Activated naive CD8-positive, alpha-beta T cell treated with anti-CD3 and anti-CD28 coated beads, Interleukin-2, amount 50 U/mL, for 16 hours (primary cell): ENCODE data around the gene CCDC117.
"Not testable (repeated sequence)": the region's sequence is repeated elsewhere in the genome, so short reads cannot be mapped to it uniquely, and the experiment has no call there.

Source experiments
- DNase-seq: peaks from one replicate; pipeline ENCODE4 v3.0.0-alpha.2; 2020; ENCODE audit warnings: low read depth, low spot score

Gene CCDC117, protein sequence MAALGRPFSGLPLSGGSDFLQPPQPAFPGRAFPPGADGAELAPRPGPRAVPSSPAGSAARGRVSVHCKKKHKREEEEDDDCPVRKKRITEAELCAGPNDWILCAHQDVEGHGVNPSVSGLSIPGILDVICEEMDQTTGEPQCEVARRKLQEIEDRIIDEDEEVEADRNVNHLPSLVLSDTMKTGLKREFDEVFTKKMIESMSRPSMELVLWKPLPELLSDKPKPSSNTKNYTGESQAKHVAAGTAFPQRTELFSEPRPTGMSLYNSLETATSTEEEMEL

GRCh38 chr22:28772633-28773460 is at the start of gene CCDC117:
TSS of gene CCDC117 (plus strand) at chr22:28772695. CDS start at chr22:28772850, 155 bp downstream.
- DNase-seq, result peak; percentile 88

DNA sequence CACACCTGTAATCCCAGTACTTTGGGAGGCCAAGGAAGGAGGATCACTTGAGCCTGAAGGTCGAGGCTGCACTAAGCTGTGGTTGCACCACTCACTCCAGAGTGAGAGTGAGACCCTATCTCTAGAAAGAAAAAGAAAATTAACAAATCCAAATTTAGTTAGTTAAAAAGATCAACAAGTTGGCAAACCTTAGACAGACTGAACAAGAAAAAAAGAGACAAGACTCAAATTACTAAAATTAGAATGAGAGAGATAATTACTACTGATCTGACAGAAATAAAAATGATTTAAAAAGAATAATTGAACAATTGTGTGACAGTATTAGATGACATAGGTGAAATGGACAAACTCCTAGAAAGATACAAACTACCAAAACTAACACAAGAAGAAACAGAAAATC is 44.5 kb upstream of the CCDC117 start:
- DNase-seq, result no peak

DNA sequence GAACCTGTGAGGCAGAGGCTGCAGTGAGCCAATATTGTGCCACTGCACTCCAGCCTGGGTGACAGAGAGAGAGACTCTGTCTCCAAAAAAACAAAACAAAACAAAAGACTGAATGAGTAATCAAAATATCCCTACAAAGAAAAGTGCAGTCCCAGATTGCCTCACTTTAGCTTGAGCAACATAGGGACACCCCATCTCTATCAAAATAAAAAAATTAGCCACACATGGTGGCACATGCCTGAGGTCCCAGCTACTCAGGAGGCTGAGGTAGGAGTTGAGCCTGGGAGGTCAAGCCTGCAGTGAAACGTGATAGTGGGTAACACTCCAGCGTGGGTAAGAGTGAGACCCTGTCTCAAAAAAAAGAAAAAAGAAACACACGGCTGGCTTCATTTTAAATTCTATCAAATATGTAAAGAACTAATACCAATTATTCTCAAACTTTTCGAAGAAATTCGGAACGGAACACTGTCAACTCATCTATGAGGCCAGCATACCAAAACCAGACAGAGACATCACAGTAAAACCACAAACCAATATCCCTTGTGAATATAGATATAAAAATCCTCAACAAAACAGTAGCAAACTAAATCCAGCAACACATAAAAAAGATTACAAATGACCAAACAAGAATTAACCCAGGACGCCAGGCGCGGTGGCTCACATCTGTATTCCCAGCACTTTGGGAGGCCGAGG is 43.7 kb upstream of the CCDC117 start:
- DNase-seq, result no peak

- DNase-seq, result no peak
These were observed 42.3 kb upstream of the CCDC117 start for GRCh38 chr22:28730179-28730578.

DNA sequence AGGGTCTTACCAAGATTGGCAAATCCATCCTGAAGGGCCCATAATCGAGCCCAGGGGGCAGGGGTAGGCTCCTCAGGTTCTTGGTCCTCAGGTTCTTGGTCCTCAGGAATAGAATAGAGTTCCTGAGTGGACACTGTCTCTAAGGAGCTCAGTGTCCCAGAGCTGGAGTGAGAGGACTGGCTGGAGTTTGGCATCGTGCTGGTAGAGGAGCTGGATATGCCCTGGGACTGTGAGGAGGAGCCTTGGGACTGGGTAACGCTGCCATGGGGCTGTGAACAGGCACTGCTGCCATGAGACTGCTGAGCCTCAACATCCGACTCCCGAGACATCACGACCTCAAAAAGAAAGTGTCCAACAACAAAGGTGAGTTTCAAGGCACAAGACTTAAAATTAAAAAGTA is 38.1 kb upstream of the CCDC117 start:
- DNase-seq, result no peak

- DNase-seq, result no peak
These were observed 36.0 kb upstream of the CCDC117 start for GRCh38 chr22:28736301-28737155.

DNA sequence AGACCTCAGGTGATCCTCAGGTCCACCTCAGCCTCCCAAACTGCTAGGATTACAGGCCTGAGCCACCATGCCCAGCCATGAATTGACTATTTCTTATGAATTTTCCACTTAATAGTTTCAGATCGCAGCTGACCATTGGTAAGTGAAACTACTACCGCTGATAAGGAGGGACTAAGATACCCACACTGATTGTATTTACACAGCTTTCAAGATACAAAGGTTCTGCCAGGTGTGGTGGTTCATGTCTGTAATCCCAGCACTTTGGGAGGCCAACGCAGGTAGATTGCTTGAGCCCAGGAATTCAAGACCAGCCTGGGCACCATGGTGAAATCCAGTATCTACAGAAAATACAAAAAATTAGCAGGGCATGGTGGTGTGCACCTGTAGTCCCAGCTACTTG is 34.8 kb upstream of the CCDC117 start:
- no peak for DNase-seq

- not testable (repeated sequence) for DNase-seq
These were observed 33.6 kb upstream of the CCDC117 start for GRCh38 chr22:28738876-28739275.

DNA sequence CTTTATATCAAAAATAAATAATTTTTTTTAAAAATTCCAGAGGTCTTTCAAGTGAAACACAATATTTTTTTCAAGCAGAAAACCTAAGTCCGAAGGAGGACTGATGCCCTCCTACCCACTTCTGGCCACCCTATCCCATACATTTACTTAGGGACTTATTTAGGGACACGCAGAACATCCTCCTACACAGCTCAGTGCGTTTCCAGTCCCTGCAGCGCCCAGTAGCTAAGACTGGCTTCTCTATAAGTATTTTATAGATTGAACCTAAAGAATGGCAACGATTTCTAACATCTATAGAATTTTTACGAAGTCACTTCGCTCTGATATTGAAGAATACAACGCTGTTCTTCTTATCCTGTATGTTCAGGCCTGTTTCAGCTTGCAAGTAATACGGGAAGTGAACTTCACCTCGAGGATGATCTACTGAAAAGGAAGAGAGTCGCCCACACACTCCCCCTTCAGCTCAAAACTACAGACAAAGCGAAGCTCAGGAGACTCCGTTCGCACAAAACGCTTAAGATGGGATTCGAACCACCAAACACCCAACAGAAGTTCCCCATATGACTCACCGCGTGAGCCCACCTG is 31.2 kb upstream of the CCDC117 start:
- DNase-seq, result no peak

DNA sequence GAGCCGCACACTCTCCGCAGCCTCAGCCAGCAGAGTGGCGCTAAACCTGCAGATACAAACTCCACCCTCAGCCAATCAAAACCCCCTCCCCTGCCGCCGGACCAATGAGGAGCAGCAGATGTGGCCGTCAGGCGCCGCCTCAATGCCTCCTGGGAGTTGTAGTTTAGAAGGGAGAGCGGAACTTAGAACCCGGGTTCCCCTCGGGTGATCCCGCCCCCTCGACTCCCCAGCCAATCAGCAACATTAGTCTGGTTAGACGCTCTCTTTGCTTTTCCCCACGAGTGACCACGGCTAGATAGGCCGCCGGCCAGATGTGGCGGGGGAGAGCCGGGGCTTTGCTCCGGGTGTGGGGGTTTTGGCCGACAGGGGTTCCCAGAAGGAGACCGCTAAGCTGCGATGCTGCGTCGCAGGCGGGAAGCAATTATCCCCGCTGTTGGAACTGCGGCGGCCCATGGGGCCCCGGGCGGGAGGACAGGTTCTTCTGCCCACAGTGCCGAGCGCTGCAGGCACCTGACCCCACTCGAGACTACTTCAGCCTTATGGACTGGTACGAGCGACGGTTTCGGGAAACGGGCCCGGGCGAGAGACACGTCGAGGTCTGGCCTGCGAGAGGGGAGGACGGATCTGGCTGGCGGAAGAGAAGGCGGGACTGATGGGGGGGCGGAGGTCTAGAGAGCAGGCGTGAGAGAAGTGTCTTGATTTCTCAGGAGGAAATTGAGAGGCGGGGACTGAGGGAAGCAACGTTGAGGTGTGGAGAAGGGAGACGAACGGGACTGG is 30.5 kb upstream of the CCDC117 start, which contains the start of the genes CHEK2 and HSCB:
TSS of gene CHEK2 (minus strand) at position 36 of the 777 bp plus-strand sequence. CDS start 7,099 bp downstream, outside the sequence.
TSS of gene HSCB (plus strand) at position 255 of the 777 bp plus-strand sequence. CDS start at position 312, 57 bp downstream.
- DNase-seq, result peak; percentile 97

DNA sequence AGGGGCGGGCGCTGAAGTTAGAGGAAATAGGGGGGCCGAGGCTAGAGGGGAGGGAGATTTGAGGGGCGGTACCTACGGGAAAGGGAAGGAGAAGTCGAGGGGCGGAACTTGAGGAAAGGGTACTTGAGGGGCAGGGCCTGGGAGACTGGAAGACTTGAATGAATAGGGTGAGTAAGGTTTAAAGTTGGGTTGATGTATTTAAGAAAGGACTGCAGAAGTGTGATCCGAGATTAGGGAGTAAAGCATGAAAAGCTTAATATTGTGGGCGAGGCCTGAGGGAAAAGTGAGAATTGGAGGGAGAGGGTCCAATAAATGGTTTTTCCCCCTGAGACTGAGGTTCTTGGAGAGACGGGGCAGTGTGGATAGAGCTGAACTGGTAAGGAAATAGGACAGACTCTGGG is 29.9 kb upstream of the CCDC117 start:
- DNase-seq, result no peak

DNA sequence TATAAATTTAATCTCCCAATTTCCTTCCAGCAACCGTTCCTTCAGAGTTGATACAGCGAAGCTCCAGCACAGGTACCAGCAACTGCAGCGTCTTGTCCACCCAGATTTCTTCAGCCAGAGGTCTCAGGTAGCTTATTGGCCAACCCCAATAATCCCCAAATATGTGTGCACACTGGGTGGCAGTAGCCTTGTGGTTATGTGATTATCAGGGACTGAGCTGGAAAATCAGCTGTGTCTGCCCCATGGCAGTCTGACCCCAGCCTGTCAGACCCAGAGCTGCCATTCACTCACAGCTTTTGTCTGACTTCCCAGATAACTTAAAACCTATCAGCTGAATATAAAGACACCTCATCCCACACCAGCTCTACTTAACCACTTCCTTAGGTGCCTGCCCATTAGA is 28.6 kb upstream of the CCDC117 start:
- no peak for DNase-seq

GRCh38 chr22:28750471-28750881 is 22.0 kb upstream of the CCDC117 start:
- DNase-seq, result no peak

GRCh38 chr22:28754512-28754911 is 18.0 kb upstream of the CCDC117 start:
- DNase-seq, result not testable (repeated sequence)

DNA sequence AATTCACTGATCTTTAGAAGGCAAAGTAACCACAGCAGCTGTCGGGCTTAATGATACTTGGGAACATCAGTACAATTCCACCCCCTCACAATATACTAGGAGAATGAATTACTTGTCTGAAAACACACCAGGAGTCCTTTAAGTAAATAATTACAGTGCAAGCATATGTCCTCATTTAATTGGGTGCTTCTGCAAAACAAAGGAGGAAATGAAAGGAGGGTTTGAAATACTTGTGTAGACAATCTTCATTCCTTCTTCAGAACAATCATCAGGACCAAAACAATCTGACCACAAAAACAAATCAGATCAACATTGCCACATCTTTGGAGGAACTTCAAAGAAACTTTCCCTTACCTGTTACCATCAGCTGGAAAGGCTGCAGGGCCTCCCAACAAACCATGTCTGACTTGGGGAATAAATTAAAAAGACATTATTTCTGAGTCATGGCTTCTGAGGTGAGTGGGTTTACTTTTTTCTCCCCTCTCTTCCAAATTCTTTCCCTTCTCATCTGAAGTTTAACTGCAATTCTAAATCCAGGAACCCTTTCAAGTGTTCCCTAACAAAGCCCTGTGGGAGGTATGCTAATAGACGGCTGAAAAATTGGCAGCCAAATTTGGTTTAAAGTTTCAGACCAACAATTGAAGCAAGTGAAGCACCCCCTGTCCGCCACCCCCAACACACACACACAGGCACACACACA is 12.5 kb upstream of the CCDC117 start:
- no peak for DNase-seq

GRCh38 chr22:28761449-28761755 is 11.1 kb upstream of the CCDC117 start:
- DNase-seq, result no peak

- DNase-seq, result not testable (repeated sequence)
These were observed 10.5 kb upstream of the CCDC117 start for GRCh38 chr22:28762000-28762399.

GRCh38 chr22:28766628-28767027 is 5.9 kb upstream of the CCDC117 start:
- DNase-seq, result no peak

DNA sequence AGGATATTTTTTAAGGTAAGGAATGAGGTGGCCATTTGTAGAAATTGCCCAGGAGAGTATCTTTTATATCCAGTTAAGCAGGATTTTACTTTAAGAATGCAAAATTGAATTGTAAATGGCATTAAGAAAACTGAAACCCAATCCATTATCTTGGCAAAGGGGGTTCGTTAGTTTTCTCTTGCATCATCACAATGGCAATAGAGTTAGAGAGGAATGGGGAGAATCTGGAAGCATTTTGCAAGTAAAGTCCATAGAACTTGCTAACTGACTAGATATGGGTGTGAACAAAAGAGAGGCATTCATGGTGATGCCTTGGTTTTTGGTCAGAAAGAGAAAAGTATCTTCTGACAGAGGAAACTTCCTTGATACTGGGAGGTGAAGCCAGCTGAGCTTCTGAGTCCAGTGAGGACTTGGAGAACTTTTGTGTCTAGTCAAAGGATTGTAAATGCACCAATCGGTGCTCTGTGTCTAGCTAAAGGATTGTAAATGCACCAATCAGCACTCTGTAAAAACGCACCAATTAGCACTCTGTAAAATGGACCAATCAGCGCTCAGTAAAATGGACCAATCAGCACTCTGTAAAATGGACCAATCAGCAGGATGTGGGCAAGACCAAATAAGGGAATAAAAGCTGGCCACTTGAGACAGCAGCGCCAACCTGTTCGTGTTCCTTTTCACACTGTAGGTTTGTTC is 3.6 kb upstream of the CCDC117 start:
- no peak for DNase-seq
